Measurements from ENCODE around the gene PTPRM.

PTPRM gene

DNA sequence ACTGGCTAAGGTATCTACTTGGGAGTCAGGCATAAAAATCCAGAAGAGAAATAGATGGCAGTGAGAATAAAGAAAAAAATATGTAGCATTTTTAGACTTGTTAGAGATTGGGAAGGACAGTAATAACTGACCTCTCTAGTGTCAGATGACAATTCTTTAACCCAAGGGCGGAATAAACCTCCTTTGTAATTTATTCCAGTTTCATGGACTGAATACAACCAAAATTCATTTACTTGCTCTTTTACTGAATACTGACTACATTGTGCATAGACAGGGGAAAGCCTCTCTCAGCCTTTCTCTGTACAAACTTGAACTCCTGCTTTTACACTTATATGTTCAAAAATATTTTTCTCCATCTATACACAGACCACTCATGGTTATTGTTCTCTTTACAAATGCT is 566.8 kb downstream of the PTPRM start:
- DNase-seq (ENCODE audit: low read depth), result no peak
- TF ChIP-seq CTCF (IDR thresholded peaks at IDR 0.05; ENCODE audit: low read depth, low read length) (no peak), POLR2A (IDR thresholded peaks at IDR 0.05; ENCODE audit: extremely low read depth, insufficient read length) (no peak), MYC (IDR thresholded peaks at IDR 0.05; ENCODE audit: low read depth, low read length) (no peak), MAX (IDR thresholded peaks at IDR 0.05; ENCODE audit: low read depth, low read length) (no peak)
- no peak overlapping the region for H3K4me3 ChIP-seq (ENCODE audit: low read depth, low read length)

DNA sequence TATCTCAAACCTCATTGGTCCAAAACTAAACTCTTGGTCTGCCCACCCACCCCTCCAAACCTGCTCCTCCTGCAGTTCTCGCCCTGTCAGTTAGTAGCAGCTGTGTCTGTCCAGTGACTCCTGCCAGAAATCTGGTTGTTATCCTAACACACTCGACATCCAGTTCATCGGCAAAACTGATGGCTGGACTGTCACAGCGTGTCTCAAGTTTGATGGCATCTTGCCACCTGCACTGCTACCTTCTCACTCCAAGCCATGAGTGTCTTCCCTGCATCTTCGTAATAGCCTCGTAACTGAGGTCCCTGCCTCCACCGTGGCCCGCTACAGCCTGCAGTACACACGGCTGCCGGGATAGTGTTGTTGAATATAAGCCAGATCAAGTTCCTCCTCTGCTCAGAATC is 572.0 kb downstream of the PTPRM start:
- DNase-seq (ENCODE audit: low read depth), result no peak
- no peak overlapping the region for H3K4me3 ChIP-seq (ENCODE audit: low read depth, low read length)
- TF ChIP-seq MYC (IDR thresholded peaks at IDR 0.05; ENCODE audit: low read depth, low read length) (no peak), MAX (IDR thresholded peaks at IDR 0.05; ENCODE audit: low read depth, low read length) (no peak), POLR2A (IDR thresholded peaks at IDR 0.05; ENCODE audit: extremely low read depth, insufficient read length) (no peak), CTCF (IDR thresholded peaks at IDR 0.05; ENCODE audit: low read depth, low read length) (no peak)

DNA sequence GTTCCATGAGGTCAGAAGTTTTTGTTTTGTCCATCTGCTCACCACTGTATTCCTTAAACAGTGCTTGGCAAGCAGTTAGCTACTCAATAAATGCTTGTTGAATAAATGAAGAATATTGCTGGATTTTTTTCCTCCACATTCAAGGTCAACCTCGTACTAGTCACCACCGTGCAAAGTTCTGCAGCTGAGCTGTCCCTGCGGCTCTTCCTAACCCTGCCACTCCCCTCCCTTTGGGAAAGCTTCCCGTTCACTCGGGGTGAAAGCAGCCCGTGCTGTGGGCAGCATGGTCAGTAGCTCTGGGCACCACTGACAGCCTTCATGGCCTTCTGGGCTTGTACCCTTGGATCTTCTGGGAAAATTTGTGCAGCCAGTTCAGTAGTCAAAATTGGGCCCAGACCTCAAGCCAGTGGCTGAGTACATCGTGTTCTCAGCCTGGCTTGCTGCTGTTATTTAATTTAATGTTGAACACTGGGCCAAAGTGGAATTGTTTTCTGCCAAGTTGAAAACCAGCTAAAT is 572.8 kb downstream of the PTPRM start:
- no peak for TF ChIP-seq MAX (IDR thresholded peaks at IDR 0.05; ENCODE audit: low read depth, low read length)
- no peak overlapping the region for H3K4me3 ChIP-seq (ENCODE audit: low read depth, low read length)
- no peak for DNase-seq (ENCODE audit: low read depth)

DNA sequence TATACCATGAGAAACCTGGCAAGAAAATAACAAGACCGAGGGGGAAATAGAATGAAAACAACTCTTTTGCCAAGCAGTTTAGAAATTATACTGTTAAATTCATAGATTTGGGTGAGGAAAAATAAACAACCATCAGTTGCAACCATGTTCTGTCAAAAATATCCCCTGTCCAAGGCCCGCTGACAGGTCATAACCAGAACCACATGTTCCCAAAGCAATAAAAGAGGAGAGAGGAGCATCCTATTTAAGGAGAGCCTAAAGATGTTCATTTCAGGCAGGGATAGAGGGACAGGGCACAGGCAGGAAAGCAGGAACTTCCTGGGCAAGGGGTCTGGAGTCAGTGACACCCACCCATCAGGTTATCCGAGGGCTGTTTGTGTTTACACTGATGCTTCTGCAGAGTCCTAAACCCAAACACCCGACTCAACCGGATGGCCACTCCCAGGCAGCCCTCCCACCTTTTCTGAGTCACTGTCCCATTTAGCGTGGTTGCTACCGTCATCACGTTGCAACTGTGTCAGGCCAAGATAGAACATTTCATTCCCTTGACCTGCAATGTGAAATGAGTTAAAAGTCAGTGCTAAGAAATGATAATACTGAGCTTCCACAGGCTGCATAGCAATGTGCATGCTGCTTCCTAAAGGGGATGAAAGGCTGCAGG is 573.9 kb downstream of the PTPRM start:
- DNase-seq (ENCODE audit: low read depth), result no peak
- H3K4me3 ChIP-seq (ENCODE audit: low read depth, low read length), result no peak overlapping the region
- TF ChIP-seq MYC (IDR thresholded peaks at IDR 0.05; ENCODE audit: low read depth, low read length) (no peak), POLR2A (IDR thresholded peaks at IDR 0.05; ENCODE audit: extremely low read depth, insufficient read length) (no peak)

GRCh38 chr18:8142131-8142711 is 575.1 kb downstream of the PTPRM start:
- no peak overlapping the region for H3K4me3 ChIP-seq (ENCODE audit: low read depth, low read length)
- no peak for TF ChIP-seq POLR2A (IDR thresholded peaks at IDR 0.05; ENCODE audit: extremely low read depth, insufficient read length)
- TF ChIP-seq CTCF (IDR thresholded peaks at IDR 0.05; ENCODE audit: low read depth, low read length), result no peak
- TF ChIP-seq MAX (IDR thresholded peaks at IDR 0.05; ENCODE audit: low read depth, low read length), result no peak
- no peak for TF ChIP-seq MYC (IDR thresholded peaks at IDR 0.05; ENCODE audit: low read depth, low read length)
- no peak for DNase-seq (ENCODE audit: low read depth)

GRCh38 chr18:8142932-8143331 is 575.8 kb downstream of the PTPRM start:
- TF ChIP-seq POLR2A (IDR thresholded peaks at IDR 0.05; ENCODE audit: extremely low read depth, insufficient read length) (no peak), MYC (IDR thresholded peaks at IDR 0.05; ENCODE audit: low read depth, low read length) (no peak), MAX (IDR thresholded peaks at IDR 0.05; ENCODE audit: low read depth, low read length) (no peak), CTCF (IDR thresholded peaks at IDR 0.05; ENCODE audit: low read depth, low read length) (no peak)
- no peak for DNase-seq (ENCODE audit: low read depth)
- no peak overlapping the region for H3K4me3 ChIP-seq (ENCODE audit: low read depth, low read length)
